Colon (tissue), 2 donors: ENCODE data around the gene CKB.

ENCODE experiments used
- FAIRE-seq: peaks from 2 replicates; lab custom pipeline; 2012; peaks lifted over from hg19 to GRCh38; lab: Jason Lieb, UNC
- donor health status: control.
- donor health status: control.

CKB gene

GRCh38 chr14:103549361-103550311 lies 27.0 kb upstream of the CKB start:
- FAIRE-seq, result no peak

DNA sequence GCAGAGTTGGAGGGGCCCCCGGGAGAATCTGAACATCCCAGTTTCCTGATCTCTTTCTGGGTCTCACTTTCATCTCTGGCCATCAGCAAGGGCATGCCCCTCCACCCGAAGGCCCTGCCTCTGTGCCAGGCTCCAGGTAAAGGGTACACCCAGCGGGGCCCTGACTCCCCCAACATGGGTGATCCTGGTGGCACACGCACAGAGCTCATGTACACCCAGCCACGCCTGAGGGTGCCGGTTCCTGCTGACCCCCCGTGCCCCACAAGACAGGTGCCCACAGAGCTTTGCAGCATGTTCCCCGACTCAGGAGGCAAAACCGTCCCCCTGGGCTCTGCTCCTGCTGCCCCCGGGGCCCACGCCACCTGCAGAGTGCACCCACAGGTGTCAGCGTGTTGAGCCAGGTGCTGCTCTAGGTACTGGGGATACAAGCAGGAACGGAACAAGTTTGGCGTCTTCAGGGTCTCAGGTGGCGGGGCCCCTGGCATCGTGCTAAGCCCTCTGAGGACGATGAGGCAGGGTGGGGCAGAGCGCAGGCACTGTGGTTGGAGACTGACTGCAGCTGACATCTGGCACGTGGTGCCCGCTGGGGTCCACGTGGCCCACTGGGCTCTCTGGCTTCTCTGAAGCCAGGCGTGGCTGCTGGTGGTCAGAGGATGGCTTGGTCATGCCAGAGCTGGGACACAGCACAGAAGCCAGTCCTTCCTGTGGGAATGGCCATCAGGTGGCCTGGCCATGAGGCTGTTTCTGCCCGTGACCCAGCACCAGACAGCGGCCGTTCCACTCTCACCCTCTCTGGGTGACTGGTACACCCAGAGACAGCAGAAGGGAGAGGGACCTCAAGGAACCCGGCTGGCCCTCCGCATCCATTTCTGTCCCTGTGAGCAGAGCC lies 26.1 kb upstream of the CKB start:
- no peak for FAIRE-seq

- FAIRE-seq, result no peak
These were observed 25.4 kb upstream of the CKB start for GRCh38 chr14:103547941-103548462.

GRCh38 chr14:103547455-103547940 lies 24.9 kb upstream of the CKB start:
- no peak for FAIRE-seq

DNA sequence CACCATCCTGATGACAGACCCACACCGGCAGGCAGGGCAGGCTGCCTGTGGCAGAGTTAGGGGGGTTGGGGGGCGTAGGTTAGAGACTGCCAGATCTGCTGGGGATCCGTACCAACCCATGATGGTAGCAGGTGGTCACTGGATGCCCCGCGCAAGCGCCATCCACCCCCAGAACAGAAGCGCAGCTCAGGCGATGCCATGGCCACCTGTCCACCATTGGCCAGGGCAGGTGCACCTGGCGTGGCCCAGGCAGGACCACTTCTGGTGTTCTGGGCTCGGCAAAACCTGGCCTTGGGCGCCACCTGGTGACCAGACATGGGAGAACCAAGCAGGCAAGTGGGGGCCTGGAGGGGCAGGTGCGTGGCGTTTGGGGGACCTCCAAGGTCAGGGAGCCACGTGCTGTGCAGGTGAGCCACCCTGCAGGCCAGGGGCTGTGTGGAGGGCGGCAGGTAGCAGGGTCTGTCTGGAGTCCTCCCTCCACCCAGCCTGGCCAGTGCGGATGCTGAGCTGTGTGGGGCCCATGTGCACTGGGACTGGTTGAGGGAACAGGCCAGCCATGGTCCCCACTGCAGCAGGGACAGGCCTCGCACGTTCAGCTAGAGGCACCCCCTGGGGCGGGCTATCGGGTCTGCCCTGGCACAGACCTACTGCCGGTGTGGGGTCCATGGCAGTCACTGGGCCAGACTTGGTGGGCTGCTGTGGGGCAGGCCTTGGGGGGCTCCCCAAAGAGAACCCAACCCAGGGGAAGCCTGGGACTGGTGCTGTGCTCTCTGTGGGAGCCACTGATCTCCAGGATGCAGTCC lies 24.2 kb upstream of the CKB start:
- no peak for FAIRE-seq

DNA sequence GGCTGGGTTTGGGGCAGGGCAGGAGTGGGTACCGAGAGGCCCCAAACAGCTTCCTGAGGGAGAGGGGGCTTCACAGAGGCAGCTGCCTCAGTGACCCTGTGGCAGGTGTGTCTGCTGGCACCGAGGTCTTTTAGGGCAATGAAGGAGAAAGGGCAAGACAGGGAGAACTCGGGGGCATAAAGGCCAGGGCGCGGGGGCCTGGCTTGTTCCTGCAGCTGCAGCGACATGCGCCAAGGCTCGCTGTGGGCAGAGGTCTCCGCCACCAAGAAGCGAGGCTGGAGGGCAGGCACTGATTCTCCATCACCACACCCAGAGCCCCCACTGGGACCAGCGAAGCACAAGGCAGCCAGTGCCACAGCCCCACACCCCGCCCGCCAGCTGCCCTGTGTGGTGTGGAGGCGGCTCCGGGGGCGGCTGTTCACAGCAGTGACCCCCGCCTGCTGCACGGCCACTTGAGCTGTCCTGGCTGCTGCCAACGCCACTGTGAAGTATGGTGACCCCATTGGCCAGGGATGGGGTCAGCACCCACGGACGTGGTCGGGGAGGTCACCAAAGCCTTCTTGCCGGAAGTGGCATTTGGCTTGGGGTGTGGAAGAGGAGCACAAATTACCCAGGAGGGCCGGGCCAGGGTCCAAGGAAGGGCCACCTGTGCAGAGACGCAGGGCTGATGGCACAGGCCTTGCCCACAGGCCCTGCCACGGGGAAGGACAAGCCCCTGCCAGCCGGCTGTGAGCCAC lies 23.5 kb upstream of the CKB start:
- no peak for FAIRE-seq

- FAIRE-seq, result no peak
These were observed 22.7 kb upstream of the CKB start for GRCh38 chr14:103545219-103545914.

GRCh38 chr14:103544388-103545218 lies 22.0 kb upstream of the CKB start:
- no peak for FAIRE-seq

GRCh38 chr14:103543721-103544387 lies 21.2 kb upstream of the CKB start:
- no peak for FAIRE-seq

- FAIRE-seq, result no peak
These were observed 20.5 kb upstream of the CKB start for GRCh38 chr14:103543140-103543539.

- no peak for FAIRE-seq
These were observed 20.0 kb upstream of the CKB start for GRCh38 chr14:103542605-103543088.

GRCh38 chr14:103541709-103542604 lies 19.3 kb upstream of the CKB start:
- FAIRE-seq, result no peak

DNA sequence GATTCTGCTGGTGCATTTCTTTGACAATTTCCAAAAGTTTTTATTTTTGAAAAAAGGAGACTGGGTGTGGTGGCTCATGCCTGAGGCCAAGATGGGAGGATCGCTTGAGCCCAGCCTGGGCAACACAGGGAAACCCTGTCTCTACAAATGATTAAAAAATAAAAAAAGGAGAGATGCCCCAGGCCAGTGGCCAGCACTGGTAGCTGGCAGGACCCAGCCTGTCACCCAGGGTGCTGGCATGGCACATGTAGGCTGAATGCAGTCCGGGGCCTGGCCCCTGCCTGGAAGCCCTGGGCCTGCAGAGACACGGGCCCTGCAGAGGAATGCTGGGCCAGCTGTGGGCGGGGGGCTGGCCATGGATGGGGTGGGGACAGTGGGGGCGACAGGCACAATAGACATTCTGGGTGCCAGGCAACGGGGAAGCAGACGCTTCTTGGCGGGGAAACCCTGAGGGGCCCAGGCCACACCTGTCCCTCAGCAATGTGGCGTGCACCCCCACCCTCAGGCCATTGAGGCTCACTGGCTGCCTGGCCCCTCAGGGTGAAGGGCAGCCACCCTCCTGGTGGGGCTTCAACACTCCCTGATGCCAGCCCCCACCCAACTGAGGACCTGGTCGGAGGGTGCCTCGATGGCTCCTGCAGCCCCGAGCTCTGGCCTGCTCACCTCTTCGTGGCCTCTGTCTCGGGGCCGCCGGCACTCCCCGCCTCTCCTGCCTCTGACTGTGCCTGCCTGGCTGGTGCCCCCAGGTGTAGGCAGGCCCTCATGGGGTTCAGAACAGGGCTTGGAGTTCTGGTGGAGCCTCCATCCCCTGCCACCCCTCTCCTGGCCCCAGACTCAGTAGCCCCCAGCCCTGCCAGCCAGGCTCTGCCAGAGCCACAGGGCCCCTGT lies 18.4 kb upstream of the CKB start:
- FAIRE-seq, result no peak

GRCh38 chr14:103539056-103539825 lies 16.6 kb upstream of the CKB start:
- no peak for FAIRE-seq

DNA sequence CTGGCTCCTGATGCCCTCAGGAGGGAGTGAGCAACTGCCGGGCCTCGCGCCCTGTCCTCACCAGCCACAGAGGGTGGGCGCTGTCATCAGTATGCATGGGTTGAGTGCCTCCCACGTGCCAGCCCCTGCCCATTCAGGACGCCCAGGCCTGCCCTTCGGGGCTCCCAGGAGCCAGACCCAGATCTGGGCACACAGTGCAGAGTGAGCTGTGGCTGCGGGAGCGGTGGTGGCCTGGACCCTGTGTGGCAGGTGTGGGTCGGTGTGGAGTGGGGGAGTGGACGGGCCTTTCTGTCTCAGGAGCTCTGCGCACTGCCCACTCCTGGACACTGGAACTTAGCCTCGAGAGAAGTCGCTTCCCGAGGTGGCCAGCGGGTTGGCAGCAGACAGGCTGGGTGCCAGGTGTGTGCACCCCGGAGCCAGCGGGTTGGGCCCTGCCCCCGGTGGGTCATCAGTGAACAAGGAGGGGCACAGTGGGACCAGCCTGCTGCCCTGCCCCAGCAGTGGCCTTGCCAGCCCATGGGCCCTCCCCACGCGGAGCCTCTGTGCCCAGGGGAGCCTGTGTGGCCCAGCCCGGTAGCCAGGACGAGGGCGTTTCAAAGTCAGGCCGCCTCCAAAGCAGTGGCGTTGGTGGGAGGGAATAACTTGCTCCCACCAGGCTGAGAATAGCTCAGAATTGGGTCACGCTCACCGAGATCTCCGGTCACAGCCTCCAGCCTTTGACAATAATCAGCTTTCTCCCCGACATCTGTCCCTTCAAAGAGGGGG lies 15.8 kb upstream of the CKB start:
- no peak for FAIRE-seq
